GM08714 (cell line): Measurements from ENCODE around the gene RAET1G.
"Not testable (repeated sequence)": the region's sequence is repeated elsewhere in the genome, so short reads cannot be mapped to it uniquely, and the experiment has no call there.

Experiments used
- H3K4me3 ChIP-seq: fragments of 200-500 bp; sonication (Bioruptor generic); 2 replicates; pipeline ENCODE4 v1.5.1; 2014; ENCODE audit warnings: mild to moderate bottlenecking, low read length, inconsistent platforms
- ZNF274 ChIP-seq: IDR thresholded peaks from 2 replicates; pipeline ENCODE4 v1.6.1; 2012; ENCODE audit warnings: mild to moderate bottlenecking, low read depth, low read length

RAET1G gene, protein sequence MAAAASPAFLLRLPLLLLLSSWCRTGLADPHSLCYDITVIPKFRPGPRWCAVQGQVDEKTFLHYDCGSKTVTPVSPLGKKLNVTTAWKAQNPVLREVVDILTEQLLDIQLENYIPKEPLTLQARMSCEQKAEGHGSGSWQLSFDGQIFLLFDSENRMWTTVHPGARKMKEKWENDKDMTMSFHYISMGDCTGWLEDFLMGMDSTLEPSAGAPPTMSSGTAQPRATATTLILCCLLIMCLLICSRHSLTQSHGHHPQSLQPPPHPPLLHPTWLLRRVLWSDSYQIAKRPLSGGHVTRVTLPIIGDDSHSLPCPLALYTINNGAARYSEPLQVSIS

GRCh38 chr6:149922642-149923326, at the start of gene RAET1G:
TSS of gene RAET1G (minus strand) at chr6:149923121. CDS start at chr6:149923010, 111 bp downstream.
- H3K4me3 ChIP-seq: no peak within 1 kb of the TSS; the same call in 1 of the 2 replicates
- TF ChIP-seq ZNF274: no peak

GRCh38 chr6:149969635-149970034, 46.7 kb upstream of the RAET1G start:
- no peak for TF ChIP-seq ZNF274
- H3K4me3 ChIP-seq: no peak overlapping the region

DNA sequence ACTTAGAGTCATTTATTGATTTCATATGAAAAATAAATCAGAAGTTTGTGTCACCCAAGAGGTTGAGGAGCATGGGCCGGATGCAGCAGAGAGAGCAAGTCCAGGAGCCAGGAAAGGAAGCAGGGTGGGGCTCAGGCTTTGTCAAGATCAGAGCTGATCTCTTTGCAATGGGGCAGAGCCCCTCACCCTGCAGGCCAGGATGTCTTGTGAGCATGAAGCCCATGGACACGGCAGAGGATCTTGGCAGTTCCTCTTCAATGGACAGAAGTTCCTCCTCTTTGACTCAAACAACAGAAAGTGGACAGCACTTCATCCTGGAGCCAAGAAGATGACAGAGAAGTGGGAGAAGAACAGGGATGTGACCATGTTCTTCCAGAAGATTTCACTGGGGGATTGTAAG, 46.0 kb upstream of the RAET1G start:
- H3K4me3 ChIP-seq: not testable (repeated sequence)

- not testable (repeated sequence) for H3K4me3 ChIP-seq
Observed at GRCh38 chr6:149967999-149968398, 45.1 kb upstream of the RAET1G start.

GRCh38 chr6:149967591-149967990, 44.7 kb upstream of the RAET1G start:
- no peak overlapping the region for H3K4me3 ChIP-seq
- no peak for TF ChIP-seq ZNF274

DNA sequence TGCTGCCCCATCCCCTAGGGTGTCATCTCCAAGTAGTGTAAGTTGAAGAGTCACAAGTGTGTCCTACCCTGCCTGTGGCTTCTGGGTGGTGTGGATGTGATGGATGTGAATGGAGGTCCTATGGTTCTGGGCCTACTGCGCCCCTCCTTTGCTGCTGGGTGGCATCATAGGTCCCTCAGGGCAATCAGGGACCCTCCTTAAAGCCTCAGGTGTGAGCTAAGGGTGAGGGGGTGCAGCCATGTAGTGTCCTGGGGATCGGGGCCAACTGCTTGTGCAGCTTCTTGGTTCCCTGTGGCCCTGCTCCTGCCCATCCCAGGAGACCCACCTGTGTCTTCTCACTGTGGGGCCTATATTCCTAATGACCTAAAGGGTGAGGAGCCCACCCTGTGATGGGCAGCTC, 43.4 kb upstream of the RAET1G start:
- not testable (repeated sequence) for H3K4me3 ChIP-seq

DNA sequence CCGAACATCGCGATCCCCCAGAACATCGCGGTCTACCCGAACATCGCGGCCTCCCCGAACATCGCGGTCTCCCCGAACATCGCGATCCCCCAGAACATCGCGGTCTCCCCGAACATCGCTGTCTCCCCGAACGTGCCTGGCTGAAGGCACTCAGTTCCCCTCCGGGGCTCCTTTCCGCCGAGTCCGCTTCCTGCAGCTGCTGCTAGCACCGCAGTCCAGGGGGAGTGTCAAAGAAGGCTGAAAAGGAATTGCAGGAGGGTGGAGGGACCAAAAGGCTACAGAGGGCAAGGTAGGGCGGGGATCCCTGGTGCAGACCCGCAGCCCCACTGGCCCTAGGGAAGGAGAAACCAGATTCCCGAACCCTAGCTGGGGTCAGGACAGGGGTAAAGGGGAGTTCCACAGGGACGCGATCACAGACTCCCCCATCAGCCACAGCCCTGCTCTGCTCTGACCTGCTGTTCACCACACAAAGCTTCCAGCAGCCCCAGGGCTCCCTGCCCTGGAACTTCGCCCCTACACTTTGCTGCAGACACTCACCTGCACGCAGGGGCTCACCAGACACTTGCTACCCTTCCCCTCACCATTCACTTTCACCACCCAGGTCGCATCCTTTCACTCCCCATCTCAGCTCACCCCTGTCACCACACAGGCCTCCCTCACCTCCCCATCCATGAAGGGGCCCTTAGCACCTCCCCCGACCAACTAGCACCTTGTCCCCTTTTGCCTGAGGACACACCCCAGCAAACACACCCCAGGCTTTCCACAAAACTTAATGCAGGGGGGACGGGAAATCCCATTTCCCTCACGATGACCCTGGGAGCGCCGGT, 42.5 kb upstream of the RAET1G start:
- H3K4me3 ChIP-seq: no peak overlapping the region
- TF ChIP-seq ZNF274: no peak

GRCh38 chr6:149964308-149965193, 41.6 kb upstream of the RAET1G start:
- no peak for TF ChIP-seq ZNF274
- no peak overlapping the region for H3K4me3 ChIP-seq

DNA sequence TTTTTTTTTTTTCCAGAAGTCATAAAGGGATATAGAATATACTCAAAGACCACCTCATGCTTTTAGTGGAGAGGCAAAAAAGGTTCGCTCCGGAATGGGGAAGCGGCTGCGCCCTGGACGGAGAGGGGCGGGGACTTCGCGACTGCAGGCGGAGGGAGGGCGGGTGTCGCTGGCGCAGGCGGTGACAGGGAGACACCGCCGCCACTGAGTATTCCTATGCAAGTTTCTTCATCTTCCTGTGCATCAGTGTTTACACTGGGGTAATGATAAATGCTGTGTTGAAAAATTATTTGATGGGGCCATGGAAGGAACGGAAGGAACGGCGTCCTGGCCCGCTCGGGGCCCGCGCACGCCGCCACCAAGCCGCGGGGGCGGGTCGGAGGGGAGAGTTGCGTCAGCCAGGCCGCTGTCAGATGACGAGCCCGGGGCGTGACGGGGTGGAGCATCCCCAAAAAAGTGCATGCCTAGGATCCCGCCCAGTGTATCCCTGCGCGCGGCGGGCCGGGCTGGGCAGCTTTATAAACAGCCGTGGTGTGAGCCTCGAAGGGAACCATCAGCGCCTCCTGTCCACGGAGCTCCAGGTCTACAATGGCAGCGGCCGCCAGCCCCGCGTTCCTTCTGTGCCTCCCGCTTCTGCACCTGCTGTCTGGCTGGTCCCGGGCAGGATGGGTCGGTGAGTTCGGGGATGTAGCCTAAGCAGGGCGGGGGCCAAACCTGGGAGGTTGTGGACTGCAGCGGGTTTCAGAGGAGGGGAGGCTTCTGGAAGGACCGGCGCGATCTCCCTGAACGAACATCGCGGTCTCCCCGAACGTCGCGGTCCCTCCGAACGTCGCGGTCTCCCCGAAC, 40.8 kb upstream of the RAET1G start, which contains the start of gene ULBP1:
Gene ULBP1 (plus strand): TSS at position 482 of the 846 bp plus-strand sequence. CDS start 107 bp downstream, at position 589.
- TF ChIP-seq ZNF274: no peak
- H3K4me3 ChIP-seq: peak within 1 kb of the TSS; percentile 13; the same call in 1 of the 2 replicates

- no peak overlapping the region for H3K4me3 ChIP-seq
- TF ChIP-seq ZNF274: no peak
Observed at GRCh38 chr6:149963212-149963461, 40.2 kb upstream of the RAET1G start.

DNA sequence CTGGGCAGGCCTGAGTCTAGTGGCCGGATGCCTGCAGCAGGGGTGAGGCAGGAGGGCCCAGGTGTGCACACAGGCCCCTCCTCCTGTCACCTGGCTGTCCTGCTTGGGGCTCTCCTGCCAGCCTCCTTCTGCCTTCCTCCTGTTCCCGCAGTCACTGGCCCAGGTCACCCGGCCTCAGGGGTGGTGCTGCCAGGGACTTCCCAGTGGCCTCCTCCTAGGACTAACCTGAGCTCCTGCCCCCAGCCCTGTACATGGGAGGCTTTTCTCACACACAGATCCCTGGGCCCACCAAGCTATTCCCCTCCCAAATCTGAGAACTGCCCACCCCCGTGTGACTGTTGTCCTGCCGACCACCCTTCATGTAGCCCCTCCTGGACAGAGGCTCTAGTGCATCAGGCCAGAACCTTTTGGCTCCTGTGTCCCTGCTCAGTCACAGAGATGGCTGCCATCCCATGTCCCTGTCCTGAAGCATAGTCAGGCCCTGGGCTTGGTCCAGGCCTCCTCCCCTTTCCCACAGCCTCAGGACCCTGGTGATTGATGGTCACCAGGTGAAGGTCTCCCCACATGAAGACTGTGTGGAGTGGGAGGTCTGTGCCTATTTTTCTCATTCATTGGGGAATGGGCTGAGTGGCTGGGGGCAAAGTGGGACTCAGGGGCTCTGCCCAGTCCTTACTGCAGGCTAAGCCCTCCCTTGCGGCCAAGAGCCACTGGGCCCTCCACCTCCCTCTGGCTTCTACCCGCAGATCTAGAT, 39.7 kb upstream of the RAET1G start:
- no peak overlapping the region for H3K4me3 ChIP-seq
- no peak for TF ChIP-seq ZNF274

GRCh38 chr6:149961728-149962425, 39.0 kb upstream of the RAET1G start:
- no peak overlapping the region for H3K4me3 ChIP-seq
- TF ChIP-seq ZNF274: no peak
